Suppressor macrophage treated with lipopolysaccharide for 4 hours (primary cell): ENCODE results near the gene VPS37C.
"Not testable (repeated sequence)": the region's sequence is repeated elsewhere in the genome, so short reads cannot be mapped to it uniquely, and the experiment has no call there.

Experiments used
- DNase-seq: peaks from one replicate; pipeline ENCODE4 v3.0.0-alpha.2; 2020

VPS37C gene

DNA sequence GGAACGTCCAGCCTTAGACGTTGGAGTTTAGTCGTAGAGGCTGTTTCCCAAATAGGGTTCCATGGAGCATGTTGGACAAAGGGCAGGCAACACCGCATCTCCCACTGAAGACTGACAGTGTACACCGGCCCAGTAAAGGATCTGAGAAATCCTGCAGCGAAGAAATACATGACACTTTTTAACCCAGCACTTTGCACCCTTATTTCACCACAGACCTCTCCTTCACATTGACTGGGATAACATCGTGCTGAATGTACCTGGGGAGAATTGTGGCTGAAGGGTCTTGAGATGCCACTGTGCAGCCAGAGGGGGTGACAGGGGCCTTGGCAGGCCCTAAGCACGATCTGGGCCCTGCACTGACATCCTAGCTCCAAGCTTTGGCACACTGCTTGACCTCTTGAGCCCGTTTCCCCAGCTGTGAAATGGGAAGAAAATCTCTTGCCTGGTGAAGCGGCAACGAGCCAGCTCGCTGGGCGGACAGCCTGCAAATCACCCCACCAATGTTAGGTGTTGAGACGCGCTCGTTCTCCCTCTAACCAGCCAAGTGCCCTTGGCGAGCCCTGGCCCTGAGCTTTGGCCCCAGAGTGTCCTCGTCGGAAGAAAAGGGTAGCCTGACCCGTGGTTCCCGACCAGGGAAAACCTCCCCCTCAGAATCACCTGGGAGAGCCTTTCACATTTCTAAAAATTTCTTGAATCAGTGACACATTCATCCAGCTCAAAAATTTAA lies 45.6 kb downstream of the VPS37C start:
- no peak for DNase-seq

DNA sequence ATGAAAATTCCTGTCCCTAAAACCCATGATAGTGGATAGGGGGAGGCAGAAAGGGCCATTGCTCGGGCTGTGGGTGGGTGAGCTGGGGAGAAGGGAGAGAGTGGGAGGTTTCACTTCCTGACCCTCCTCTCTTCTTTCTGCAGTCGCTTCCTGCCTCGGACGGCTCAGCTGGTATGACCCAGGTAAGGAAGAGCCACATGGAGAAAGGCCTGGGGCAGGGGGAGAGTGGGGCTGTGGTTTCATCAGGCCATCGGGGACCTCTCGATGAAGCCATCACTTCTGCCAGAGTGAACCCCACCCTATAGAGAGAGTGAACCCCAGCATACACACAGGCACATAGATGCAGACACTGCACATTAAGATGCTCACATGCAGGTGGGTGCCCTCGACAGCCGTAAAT lies 46.3 kb downstream of the VPS37C start:
- DNase-seq: no peak

DNA sequence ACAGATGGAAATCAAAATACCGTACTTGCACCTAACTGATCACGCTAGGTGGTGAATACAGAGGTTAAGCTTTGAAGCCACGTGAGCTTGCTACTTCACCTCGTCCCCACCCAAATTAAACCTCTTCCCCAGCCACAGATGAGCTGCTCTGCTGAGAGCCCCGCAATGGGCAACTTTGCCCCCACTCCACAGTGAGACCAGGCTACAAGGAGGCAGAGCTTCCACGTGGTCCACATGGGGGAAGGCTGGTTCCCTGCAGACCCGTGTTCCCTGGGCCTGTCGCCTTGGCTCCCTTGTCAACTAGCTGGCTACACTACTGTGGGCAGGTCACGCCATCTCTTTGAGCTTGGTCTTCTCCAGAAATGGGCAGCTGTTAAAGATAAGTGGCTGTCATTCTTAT lies 48.0 kb downstream of the VPS37C start:
- DNase-seq: no peak

GRCh38 chr11:61112575-61112974 lies 48.7 kb downstream of the VPS37C start:
- DNase-seq: peak; percentile 20

GRCh38 chr11:61111786-61112517 lies 49.3 kb downstream of the VPS37C start:
- peak; percentile 49 for DNase-seq

- no peak for DNase-seq
Observed at GRCh38 chr11:61111050-61111435, 50.2 kb downstream of the VPS37C start.

- no peak for DNase-seq
Observed at GRCh38 chr11:61110255-61111049, 50.8 kb downstream of the VPS37C start.

GRCh38 chr11:61109671-61110070 lies 51.6 kb downstream of the VPS37C start:
- DNase-seq: no peak

DNA sequence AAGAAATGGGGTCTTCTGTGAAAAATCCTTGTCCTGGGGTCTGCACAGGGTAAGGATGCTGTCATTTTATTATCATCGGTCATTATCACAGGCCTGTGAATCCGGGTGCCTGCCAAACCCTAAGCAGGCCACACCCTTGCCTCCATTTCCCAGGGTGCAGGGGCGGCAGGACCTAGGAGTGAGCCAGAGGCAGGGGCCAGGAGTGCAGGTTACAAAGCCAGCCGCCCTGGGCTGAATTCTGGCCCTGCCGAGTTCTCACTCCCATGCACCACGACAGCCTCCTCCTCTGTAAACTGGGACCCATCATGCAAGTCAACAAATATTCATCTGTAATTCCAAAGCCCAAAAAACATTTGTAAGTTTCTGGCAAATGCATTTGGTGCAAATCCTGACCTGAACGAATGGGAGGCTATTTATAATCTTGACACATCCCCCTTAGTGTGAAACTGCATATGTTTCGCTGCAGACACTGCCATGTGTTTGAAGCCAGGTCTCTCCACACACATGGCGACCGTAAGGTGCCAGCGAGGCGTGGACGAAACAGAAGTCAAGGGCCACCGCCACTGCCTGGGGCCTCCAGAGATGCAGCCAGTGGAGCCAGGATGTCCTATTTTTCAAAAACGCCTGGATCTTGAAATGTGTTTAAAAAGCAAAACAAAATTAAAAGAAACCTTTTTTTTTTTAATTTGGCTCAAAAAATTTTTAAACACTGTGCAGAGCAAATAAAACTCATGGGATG lies 52.2 kb downstream of the VPS37C start:
- no peak for DNase-seq

DNA sequence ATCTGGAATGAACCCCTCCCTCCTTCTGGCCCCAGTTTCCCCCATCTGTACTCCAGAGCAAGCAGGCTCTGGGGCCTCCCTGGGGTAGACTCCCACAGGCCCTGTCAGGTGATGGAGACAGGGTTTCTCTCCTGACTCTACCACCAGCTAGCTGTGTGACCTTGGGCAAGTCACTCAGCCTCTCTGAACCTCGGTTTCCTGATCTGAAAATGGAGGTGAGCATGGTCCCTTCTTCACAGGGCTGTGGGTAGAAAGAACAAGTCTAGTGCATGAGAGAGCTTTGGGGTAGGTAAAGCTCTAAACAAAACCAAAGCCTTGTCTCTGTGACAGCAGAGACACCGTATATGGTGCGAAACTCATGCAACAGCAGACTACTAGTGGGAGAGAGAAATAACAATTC lies 53.3 kb downstream of the VPS37C start:
- DNase-seq: no peak

GRCh38 chr11:61106894-61107470 lies 54.2 kb downstream of the VPS37C start:
- DNase-seq: no peak

DNA sequence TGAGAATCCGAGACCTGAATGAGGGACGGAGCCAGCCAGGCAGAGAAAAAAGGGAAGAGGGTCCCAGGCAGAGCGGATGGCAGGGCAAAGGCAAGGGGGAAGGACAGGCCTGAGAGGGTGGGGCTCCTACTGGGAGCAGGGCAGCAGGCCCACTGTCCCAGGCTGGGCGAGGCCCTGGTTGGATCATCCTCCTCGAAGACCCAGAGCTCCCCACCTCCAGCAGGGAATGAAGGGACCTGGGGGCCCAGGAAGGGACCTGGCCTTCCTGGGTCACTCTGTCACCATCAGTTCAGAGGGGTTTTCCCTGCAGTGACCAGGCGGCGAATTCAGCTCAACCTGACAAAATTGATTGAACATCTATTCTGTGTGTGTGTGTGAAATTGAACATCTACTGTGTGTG lies 54.9 kb downstream of the VPS37C start:
- no peak for DNase-seq

GRCh38 chr11:61104963-61105362 lies 56.3 kb downstream of the VPS37C start:
- DNase-seq: no peak

GRCh38 chr11:61103851-61104423 lies 57.3 kb downstream of the VPS37C start:
- no peak for DNase-seq

DNA sequence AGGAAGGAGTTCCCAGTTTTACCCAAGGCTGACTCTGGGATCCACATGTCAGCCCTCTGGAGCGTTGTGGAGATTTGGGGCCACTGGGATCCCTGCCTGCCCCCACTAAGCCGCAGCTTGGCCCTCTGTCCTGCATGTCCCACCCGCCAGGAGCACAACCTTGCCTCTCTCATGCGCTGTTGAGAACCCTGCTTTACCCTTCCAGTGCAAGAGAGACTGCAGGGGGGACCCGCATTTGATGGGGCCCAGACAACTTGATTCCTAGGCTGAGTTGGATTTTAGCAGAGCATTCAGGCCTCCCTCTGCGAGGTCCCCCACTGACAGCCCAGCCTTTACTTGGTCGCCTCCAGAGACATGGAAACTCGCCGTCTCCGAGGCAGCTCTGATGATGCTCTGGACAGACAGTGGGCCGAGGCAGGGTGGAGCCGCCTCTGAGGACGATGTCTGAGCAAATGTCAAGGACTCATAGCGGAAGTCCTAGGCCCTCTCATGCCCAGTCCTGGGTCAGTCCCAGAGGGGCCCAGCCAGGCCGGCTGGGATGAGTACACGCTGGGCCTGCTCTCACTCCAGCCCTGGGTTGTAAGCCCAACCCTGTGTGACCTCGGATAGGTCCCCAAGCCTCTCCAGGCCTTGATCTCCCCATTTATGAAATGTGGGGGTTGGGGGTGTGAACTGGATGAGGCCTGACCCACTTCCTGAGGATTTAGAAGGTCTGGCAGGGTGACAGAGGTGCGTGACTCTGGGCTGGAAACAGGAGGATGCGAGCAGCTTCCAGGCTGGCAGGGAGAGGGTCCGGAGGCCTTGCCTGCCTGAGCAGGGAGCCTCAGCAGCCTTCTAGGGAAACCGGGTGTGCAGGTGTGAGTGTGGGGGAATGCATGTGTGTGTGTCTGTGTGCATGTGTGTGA lies 58.3 kb downstream of the VPS37C start:
- no peak for DNase-seq

DNA sequence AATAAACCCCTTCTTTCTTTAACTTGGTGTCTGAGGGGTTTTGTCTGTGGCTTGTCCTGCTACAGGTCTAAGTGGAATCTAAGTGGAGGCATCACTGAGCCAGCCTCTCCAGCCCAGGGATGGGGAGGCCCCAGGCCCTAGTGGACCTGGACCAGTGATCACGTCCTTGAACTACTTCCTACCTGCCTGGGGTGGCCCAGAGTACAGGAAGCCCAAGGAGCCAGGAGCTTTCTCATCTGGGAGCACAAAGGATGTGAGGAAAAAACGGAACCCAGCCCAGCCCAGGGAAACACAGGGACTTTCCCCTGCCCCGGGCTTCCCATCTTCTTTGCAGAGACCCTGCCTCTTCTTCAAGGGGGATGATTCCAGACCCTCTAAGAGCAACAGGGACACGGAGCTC lies 62.4 kb downstream of the VPS37C start:
- DNase-seq: no peak

- DNase-seq: not testable (repeated sequence)
Observed at GRCh38 chr11:61098261-61098660, 63.0 kb downstream of the VPS37C start.

- DNase-seq: peak; percentile 29
Observed at GRCh38 chr11:61095021-61095420, 66.2 kb downstream of the VPS37C start.

GRCh38 chr11:61094167-61094566 lies 67.1 kb downstream of the VPS37C start:
- DNase-seq: peak; percentile 26

DNA sequence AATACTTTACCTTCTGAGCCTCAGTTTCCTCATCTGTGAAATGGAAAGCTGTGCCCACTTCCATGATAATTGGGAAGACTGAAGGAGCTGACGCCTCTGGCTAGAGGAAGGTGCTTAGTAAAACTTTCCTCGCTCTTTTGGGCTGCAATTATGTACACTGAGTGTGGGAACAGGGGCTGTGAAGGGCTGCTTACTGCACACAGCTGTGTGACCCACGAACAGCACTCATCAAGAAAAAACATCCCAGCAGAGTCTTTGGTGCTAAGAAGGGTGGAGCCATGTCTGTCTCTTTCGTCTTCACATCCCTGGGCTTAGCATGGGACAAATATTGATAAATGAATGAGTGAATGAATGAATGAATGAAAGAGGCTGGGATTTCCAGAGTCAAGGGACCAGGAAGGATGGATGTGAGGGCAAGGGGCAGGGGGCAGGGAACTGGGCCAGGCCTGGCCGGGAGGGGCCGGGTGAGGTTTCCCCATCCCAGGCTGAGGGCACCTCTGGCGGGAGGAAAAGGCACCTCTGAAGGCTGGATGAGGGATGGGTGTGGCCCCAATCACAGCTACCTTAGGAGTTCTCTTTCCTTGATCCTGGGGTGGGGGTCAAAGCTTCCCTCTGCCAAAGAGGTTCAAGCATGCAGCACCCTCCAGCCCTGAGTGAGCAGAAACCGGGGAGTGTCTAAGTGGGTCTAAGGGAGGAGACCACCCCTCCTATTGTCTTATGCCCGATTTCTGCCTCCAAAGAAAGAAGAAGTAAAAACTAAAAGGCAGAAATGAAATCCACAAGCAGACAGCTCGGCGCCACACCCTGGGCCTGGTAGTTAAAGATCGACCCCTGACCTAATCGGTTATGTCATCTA lies 68.1 kb downstream of the VPS37C start:
- no peak for DNase-seq
